Measurements from ENCODE around the gene CLMN.

Gene CLMN

GRCh38 chr14:95329941-95330340, 10.2 kb upstream of the CLMN start:
- Histone ChIP-seq H3K27ac (no peak overlapping the region), H3K4me3 (ENCODE audit: low read depth, low read length) (no peak overlapping the region), H3K27me3 (ENCODE audit: insufficient read depth, low read depth, severe bottlenecking) (no peaks in the 10 kb centered on the region), H3K36me3 (no peaks in the 10 kb centered on the region), H3K9me3 (ENCODE audit: severe bottlenecking) (no peaks in the 10 kb centered on the region)
- no peak for DNase-seq
- TF ChIP-seq CTCF (IDR thresholded peaks at IDR 0.05; ENCODE audit: low read depth, low read length), result no peak

GRCh38 chr14:95328729-95329503, 9.2 kb upstream of the CLMN start:
- DNase-seq, result no peak
- H3K27me3 ChIP-seq (ENCODE audit: insufficient read depth, low read depth, severe bottlenecking), result no peaks in the 10 kb centered on the region
- H3K9me3 ChIP-seq (ENCODE audit: severe bottlenecking), result no peaks in the 10 kb centered on the region
- no peak for TF ChIP-seq CTCF (IDR thresholded peaks at IDR 0.05; ENCODE audit: low read depth, low read length)
- no peak overlapping the region for H3K27ac ChIP-seq
- H3K4me3 ChIP-seq (ENCODE audit: low read depth, low read length), result no peak overlapping the region
- H3K36me3 ChIP-seq, result no peaks in the 10 kb centered on the region

GRCh38 chr14:95327558-95328374, 8.1 kb upstream of the CLMN start:
- Histone ChIP-seq H3K36me3 (no peaks in the 10 kb centered on the region), H3K4me3 (ENCODE audit: low read depth, low read length) (no peak overlapping the region), H3K9me3 (ENCODE audit: severe bottlenecking) (no peaks in the 10 kb centered on the region), H3K27me3 (ENCODE audit: insufficient read depth, low read depth, severe bottlenecking) (no peaks in the 10 kb centered on the region), H3K27ac (no peak overlapping the region)
- no peak for DNase-seq
- no peak for TF ChIP-seq CTCF (IDR thresholded peaks at IDR 0.05; ENCODE audit: low read depth, low read length)

GRCh38 chr14:95326987-95327386, 7.3 kb upstream of the CLMN start:
- no peak for DNase-seq
- no peaks in the 10 kb centered on the region for H3K9me3 ChIP-seq (ENCODE audit: severe bottlenecking)
- no peak overlapping the region for H3K4me3 ChIP-seq (ENCODE audit: low read depth, low read length)
- no peak overlapping the region for H3K27ac ChIP-seq
- no peaks in the 10 kb centered on the region for H3K27me3 ChIP-seq (ENCODE audit: insufficient read depth, low read depth, severe bottlenecking)
- TF ChIP-seq CTCF (IDR thresholded peaks at IDR 0.05; ENCODE audit: low read depth, low read length), result no peak
- H3K36me3 ChIP-seq, result no peaks in the 10 kb centered on the region

GRCh38 chr14:95323917-95324316, 4.2 kb upstream of the CLMN start:
- H3K27ac ChIP-seq, result no peak overlapping the region
- TF ChIP-seq CTCF (IDR thresholded peaks at IDR 0.05; ENCODE audit: low read depth, low read length), result no peak

More at GRCh38 chr14:95323917-95324316, 4.2 kb upstream of the CLMN start:
- Histone ChIP-seq H3K27me3 (ENCODE audit: insufficient read depth, low read depth, severe bottlenecking) (no peaks in the 10 kb centered on the region), H3K36me3 (no peaks in the 10 kb centered on the region), H3K4me3 (ENCODE audit: low read depth, low read length) (no peak overlapping the region), H3K9me3 (ENCODE audit: severe bottlenecking) (no peaks in the 10 kb centered on the region)
- no peak for DNase-seq

Measured in WERI-Rb-1 (cell line).